ENCODE data around the gene DRD2. TPM values are rescaled to one million over a fixed set of nuclear protein-coding genes. Genes with fewer than 3 reads are reported as not detected.

Gene DRD2
- total RNA-seq, 2 experiments from 2014 or later: not detected

DNA sequence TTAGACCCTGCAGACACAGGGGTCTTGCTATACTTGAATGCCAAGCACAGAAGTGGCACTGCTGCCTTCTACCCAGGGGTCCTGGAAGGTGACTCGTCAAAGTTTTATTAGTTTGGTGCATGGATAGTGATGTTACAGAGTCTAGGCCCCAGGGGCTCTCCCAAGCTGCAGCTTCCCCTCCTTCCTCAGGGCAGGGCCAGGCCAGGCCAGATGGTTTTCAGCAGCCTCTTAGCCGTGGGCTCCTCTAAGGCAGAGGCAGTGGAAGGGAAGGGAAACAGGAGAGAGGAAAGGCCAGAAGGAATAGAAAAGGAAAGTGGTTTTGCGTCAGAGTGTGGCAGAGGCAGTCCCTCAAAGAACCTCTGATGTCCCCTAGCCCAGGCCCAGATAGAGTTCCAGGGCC, 65.7 kb downstream of the DRD2 start:
- BruUV-seq (replicated peaks): no TSS peak
- no peaks in the 10 kb centered on the region for H3K36me3 ChIP-seq (ENCODE audit: insufficient read depth, low read length)
- H3K79me2 ChIP-seq (ENCODE audit: insufficient read depth, low read depth, low read length): no peaks in the 10 kb centered on the region
- ChIA-PET CTCF (ENCODE audit: unreplicated experiment) (no interaction called here), POLR2A (no interaction called here)
- TF ChIP-seq, protein P1, sequence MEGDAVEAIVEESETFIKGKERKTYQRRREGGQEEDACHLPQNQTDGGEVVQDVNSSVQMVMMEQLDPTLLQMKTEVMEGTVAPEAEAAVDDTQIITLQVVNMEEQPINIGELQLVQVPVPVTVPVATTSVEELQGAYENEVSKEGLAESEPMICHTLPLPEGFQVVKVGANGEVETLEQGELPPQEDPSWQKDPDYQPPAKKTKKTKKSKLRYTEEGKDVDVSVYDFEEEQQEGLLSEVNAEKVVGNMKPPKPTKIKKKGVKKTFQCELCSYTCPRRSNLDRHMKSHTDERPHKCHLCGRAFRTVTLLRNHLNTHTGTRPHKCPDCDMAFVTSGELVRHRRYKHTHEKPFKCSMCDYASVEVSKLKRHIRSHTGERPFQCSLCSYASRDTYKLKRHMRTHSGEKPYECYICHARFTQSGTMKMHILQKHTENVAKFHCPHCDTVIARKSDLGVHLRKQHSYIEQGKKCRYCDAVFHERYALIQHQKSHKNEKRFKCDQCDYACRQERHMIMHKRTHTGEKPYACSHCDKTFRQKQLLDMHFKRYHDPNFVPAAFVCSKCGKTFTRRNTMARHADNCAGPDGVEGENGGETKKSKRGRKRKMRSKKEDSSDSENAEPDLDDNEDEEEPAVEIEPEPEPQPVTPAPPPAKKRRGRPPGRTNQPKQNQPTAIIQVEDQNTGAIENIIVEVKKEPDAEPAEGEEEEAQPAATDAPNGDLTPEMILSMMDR (conservative IDR thresholded peaks at IDR 0.05; ENCODE audit: low read length): no peak
- H3K4me2 ChIP-seq (ENCODE audit: low read length): no peak overlapping the region
- no peaks in the 10 kb centered on the region for H3K4me1 ChIP-seq (ENCODE audit: insufficient read depth, low read length, poor library complexity, severe bottlenecking)
- intact Hi-C loops (cut with micrococcal nuclease; ENCODE audit: unreplicated experiment): no loop called here
- H2AFZ ChIP-seq (ENCODE audit: low read length): no peak overlapping the region
- DNase-seq (ENCODE audit: low spot score): no peak
- H3K9me2 ChIP-seq (ENCODE audit: insufficient read depth, low read length): no peaks in the 10 kb centered on the region
- no peak overlapping the region for H3K4me3 ChIP-seq (ENCODE audit: low read depth, low read length, poor library complexity, severe bottlenecking)
- H4K20me1 ChIP-seq (ENCODE audit: insufficient read depth, low read length): no peaks in the 10 kb centered on the region
- H3K27ac ChIP-seq (ENCODE audit: low read depth, low read length, poor library complexity, severe bottlenecking): no peak overlapping the region
- H3K9me3 ChIP-seq (ENCODE audit: low read length): no peaks in the 10 kb centered on the region

DNA sequence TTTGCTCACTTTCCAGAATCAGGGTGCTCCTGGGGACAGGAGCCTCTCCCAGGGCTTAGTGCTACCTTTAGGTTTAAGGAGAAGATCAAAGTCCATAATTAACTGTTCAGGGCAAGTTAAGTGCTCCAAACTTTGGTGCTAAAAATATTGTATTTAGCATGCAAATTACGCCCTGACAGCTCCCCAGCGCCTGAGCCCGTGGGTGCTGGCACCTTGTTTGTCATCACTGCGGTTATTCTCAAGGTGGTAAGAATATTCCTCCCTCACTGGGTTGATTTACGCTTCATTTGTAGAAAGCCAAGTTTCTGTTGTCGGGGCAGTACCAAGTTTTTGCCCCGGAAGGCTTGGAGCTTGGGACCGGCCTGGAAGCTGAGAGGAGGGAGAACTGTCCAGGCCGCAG, 66.3 kb downstream of the DRD2 start:
- DNase-seq (ENCODE audit: low spot score): no peak
- Histone ChIP-seq H4K20me1 (ENCODE audit: insufficient read depth, low read length) (no peaks in the 10 kb centered on the region), H3K9me3 (ENCODE audit: low read length) (no peaks in the 10 kb centered on the region), H3K4me2 (ENCODE audit: low read length) (no peak overlapping the region), H3K36me3 (ENCODE audit: insufficient read depth, low read length) (no peaks in the 10 kb centered on the region), H3K27ac (ENCODE audit: low read depth, low read length, poor library complexity, severe bottlenecking) (no peak overlapping the region), H3K9me2 (ENCODE audit: insufficient read depth, low read length) (no peaks in the 10 kb centered on the region), H2AFZ (ENCODE audit: low read length) (no peak overlapping the region), H3K79me2 (ENCODE audit: insufficient read depth, low read depth, low read length) (no peaks in the 10 kb centered on the region), H3K4me1 (ENCODE audit: insufficient read depth, low read length, poor library complexity, severe bottlenecking) (no peaks in the 10 kb centered on the region), H3K4me3 (ENCODE audit: low read depth, low read length, poor library complexity, severe bottlenecking) (no peak overlapping the region)
- ChIA-PET CTCF (ENCODE audit: unreplicated experiment) (no interaction called here), POLR2A (no interaction called here)
- TF ChIP-seq, protein P1 (conservative IDR thresholded peaks at IDR 0.05; ENCODE audit: low read length): no peak
- TF ChIP-seq EZH2phosphoT487 (IDR thresholded peaks at IDR 0.05; ENCODE audit: borderline replicate concordance, low read depth, low read length): no peak
- intact Hi-C loops (cut with micrococcal nuclease; ENCODE audit: unreplicated experiment): no loop called here
- no TSS peak for BruUV-seq (replicated peaks)

DNA sequence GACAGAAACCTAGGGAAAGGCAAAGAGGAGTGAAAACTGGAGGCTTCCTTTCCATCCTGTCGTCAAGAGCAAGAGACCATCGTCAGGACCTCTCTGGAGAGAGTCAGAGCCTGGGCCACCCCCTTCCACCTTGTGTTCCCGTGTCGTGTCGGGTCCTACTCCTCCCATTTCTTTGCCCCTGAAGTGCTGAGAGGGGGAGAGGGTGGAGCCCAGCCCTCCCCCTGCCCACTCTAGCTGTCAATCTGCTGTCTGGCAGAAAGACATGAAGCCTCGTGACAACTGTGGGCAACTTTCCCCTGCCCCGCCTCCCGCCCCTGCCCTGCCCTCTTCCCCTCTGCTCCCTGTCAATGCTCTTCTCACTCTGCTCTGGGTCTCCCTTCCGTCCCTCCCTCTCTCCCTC, 67.0 kb downstream of the DRD2 start:
- Histone ChIP-seq H3K4me1 (ENCODE audit: insufficient read depth, low read length, poor library complexity, severe bottlenecking) (no peaks in the 10 kb centered on the region), H3K9me3 (ENCODE audit: low read length) (no peaks in the 10 kb centered on the region), H3K4me2 (ENCODE audit: low read length) (no peak overlapping the region), H3K27ac (ENCODE audit: low read depth, low read length, poor library complexity, severe bottlenecking) (no peak overlapping the region), H4K20me1 (ENCODE audit: insufficient read depth, low read length) (no peaks in the 10 kb centered on the region), H3K79me2 (ENCODE audit: insufficient read depth, low read depth, low read length) (no peaks in the 10 kb centered on the region), H2AFZ (ENCODE audit: low read length) (no peak overlapping the region), H3K36me3 (ENCODE audit: insufficient read depth, low read length) (no peaks in the 10 kb centered on the region), H3K9me2 (ENCODE audit: insufficient read depth, low read length) (no peaks in the 10 kb centered on the region), H3K4me3 (ENCODE audit: low read depth, low read length, poor library complexity, severe bottlenecking) (no peak overlapping the region)
- intact Hi-C loops (cut with micrococcal nuclease; ENCODE audit: unreplicated experiment): no loop called here
- ChIA-PET POLR2A (no interaction called here), CTCF (ENCODE audit: unreplicated experiment) (no interaction called here)
- TF ChIP-seq, protein P1 (conservative IDR thresholded peaks at IDR 0.05; ENCODE audit: low read length): no peak
- no peak for DNase-seq (ENCODE audit: low spot score)
- BruUV-seq (replicated peaks): no TSS peak

Measured in OCI-LY7 (cell line).